ENCODE measurements around the gene VOPP1.

DNA sequence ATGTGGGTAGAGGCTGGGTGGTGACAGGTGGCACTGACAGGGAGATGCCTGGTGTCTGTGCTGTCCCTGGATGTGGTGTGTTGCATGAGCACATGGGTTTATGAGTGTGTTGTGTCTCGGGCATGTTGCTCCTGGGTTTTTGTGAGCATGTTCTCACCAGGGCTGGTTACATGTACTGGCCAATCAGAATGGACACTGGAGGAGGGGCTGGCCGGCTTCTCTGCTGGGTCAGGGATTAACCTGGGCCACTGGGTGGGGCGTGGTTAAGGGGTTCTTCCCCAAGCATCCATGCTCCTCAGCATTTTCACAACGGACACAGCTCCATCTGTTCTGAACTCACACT, 20.8 kb upstream of the VOPP1 start:
- TF ChIP-seq, protein P1, sequence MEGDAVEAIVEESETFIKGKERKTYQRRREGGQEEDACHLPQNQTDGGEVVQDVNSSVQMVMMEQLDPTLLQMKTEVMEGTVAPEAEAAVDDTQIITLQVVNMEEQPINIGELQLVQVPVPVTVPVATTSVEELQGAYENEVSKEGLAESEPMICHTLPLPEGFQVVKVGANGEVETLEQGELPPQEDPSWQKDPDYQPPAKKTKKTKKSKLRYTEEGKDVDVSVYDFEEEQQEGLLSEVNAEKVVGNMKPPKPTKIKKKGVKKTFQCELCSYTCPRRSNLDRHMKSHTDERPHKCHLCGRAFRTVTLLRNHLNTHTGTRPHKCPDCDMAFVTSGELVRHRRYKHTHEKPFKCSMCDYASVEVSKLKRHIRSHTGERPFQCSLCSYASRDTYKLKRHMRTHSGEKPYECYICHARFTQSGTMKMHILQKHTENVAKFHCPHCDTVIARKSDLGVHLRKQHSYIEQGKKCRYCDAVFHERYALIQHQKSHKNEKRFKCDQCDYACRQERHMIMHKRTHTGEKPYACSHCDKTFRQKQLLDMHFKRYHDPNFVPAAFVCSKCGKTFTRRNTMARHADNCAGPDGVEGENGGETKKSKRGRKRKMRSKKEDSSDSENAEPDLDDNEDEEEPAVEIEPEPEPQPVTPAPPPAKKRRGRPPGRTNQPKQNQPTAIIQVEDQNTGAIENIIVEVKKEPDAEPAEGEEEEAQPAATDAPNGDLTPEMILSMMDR (IDR thresholded peaks at IDR 0.05) = no peak
- TF ChIP-seq EP300 (IDR thresholded peaks at IDR 0.05) = no peak
- TF ChIP-seq POLR2A (IDR thresholded peaks at IDR 0.05) = no peak

Measured in ovary (tissue), 3 donors.